Nephron progenitor cell (in vitro differentiated cells): ENCODE results near the gene MRPS6.

Experiments used
- DNase-seq: peaks from one replicate; pipeline ENCODE4 v3.0.0; 2021
- H3K27ac Mint-ChIP-seq: 2 replicates; pipeline ENCODE4 v1.8.0; 2021; ENCODE audit warnings: mild to moderate bottlenecking, moderate library complexity, mixed read lengths
- H3K27me3 Mint-ChIP-seq: 2 replicates; pipeline ENCODE4 v1.8.0; 2021; ENCODE audit warnings: mild to moderate bottlenecking, low read depth, mixed read lengths; ENCODE audit not compliant: poor library complexity
- H3K36me3 Mint-ChIP-seq: 2 replicates; pipeline ENCODE4 v1.8.0; 2021; ENCODE audit warnings: low read depth, mixed read lengths
- H3K4me1 Mint-ChIP-seq: 2 replicates; pipeline ENCODE4 v1.8.0; 2021; ENCODE audit warnings: mixed read lengths
- H3K4me3 Mint-ChIP-seq: 2 replicates; pipeline ENCODE4 v1.8.0; 2021; ENCODE audit warnings: mild to moderate bottlenecking, moderate library complexity, mixed read lengths
- H3K9me3 Mint-ChIP-seq: 2 replicates; pipeline ENCODE4 v1.8.0; 2021; ENCODE audit warnings: mild to moderate bottlenecking, moderate library complexity, mixed read lengths
- TF ChIP-seq, protein P1 (sequence below): fragments of 200-600 bp; sonication (generic); IDR thresholded peaks from 2 replicates; pipeline ENCODE4 v1.5.0; 2021; ENCODE audit warnings: antibody characterized with exemption

MRPS6 gene

DNA sequence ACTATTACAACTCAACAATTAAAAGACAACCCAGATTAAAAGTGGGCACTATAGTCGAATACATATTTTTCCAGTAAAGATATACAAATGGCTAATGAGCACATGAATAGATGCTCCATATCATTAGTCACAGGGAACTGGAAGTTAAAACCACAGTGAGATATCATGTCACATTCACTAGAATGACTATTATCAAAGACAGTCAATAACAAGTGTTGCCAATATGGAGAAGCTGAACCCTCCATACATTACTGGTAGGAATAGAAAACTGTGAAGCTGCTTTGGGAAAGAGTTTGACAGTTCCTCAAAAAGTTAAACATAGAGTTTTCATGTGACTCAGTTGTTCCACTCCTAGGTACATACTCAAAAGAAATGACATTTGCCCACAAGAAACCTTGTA is 30.6 kb upstream of the MRPS6 start:
- H3K4me1 Mint-ChIP-seq = peaks cover 16% of the 10 kb centered on the region
- H3K36me3 Mint-ChIP-seq = no peaks in the 10 kb centered on the region
- peaks cover 3% of the 10 kb centered on the region for H3K9me3 Mint-ChIP-seq
- H3K4me3 Mint-ChIP-seq = no peak overlapping the region
- TF ChIP-seq, protein P1, sequence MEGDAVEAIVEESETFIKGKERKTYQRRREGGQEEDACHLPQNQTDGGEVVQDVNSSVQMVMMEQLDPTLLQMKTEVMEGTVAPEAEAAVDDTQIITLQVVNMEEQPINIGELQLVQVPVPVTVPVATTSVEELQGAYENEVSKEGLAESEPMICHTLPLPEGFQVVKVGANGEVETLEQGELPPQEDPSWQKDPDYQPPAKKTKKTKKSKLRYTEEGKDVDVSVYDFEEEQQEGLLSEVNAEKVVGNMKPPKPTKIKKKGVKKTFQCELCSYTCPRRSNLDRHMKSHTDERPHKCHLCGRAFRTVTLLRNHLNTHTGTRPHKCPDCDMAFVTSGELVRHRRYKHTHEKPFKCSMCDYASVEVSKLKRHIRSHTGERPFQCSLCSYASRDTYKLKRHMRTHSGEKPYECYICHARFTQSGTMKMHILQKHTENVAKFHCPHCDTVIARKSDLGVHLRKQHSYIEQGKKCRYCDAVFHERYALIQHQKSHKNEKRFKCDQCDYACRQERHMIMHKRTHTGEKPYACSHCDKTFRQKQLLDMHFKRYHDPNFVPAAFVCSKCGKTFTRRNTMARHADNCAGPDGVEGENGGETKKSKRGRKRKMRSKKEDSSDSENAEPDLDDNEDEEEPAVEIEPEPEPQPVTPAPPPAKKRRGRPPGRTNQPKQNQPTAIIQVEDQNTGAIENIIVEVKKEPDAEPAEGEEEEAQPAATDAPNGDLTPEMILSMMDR = no peak
- no peaks in the 10 kb centered on the region for H3K27me3 Mint-ChIP-seq
- DNase-seq = no peak
- H3K27ac Mint-ChIP-seq = no peak overlapping the region

DNA sequence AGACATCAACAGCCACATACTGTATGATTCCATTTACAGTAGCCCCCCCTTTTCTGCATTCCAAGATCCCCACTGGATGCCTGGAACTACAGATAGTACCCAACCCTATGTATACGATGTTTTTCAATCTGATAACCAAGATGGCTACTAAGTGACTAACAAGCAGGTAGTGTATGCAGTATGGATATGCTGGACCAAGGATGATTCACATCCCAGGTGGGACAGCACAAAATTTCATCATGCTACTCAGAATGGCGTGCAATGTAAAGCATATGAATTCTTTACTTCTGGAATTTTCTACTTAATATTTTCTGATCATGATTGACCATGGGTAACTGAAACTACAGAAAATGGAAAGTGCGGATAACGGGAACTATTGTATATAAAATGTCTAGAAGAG is 30.0 kb upstream of the MRPS6 start:
- H3K4me3 Mint-ChIP-seq = no peak overlapping the region
- H3K27ac Mint-ChIP-seq = no peak overlapping the region

GRCh38 chr21:34046917-34047316 is 26.5 kb upstream of the MRPS6 start:
- peaks cover 21% of the 10 kb centered on the region for H3K9me3 Mint-ChIP-seq
- DNase-seq = no peak
- H3K36me3 Mint-ChIP-seq = no peaks in the 10 kb centered on the region
- H3K27me3 Mint-ChIP-seq = no peaks in the 10 kb centered on the region
- no peak overlapping the region for H3K4me3 Mint-ChIP-seq
- no peak overlapping the region for H3K27ac Mint-ChIP-seq
- TF ChIP-seq, protein P1 = no peak
- no peaks in the 10 kb centered on the region for H3K4me1 Mint-ChIP-seq

More for the DNA sequence above, 30.0 kb upstream of the MRPS6 start:
- no peaks in the 10 kb centered on the region for H3K36me3 Mint-ChIP-seq
- peaks cover 10% of the 10 kb centered on the region for H3K4me1 Mint-ChIP-seq
- H3K9me3 Mint-ChIP-seq = peaks cover 9% of the 10 kb centered on the region
- TF ChIP-seq, protein P1 = no peak
- no peaks in the 10 kb centered on the region for H3K27me3 Mint-ChIP-seq
- no peak for DNase-seq

DNA sequence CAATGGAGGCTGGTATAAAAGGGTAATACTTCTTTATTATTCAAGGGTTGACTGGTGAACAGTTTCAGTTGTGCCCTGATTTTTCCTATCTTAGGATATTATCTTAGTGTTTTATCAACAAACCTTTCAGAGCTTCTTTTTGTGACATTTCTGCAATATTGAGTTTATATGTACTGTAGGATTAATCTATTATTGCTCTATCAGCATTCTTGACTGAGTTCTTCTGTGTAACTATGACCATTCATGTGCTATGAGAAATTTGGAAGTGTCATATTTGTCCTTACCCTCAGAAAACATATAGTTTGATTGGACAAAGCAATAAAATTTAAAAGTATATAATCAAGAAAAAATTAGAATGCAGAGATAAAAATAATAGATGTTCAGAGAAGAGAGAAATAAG is 25.5 kb upstream of the MRPS6 start:
- TF ChIP-seq, protein P1 = no peak
- no peak for DNase-seq
- H3K4me1 Mint-ChIP-seq = no peaks in the 10 kb centered on the region
- peaks cover 21% of the 10 kb centered on the region for H3K9me3 Mint-ChIP-seq
- no peaks in the 10 kb centered on the region for H3K36me3 Mint-ChIP-seq
- H3K4me3 Mint-ChIP-seq = no peak overlapping the region
- no peak overlapping the region for H3K27ac Mint-ChIP-seq
- no peaks in the 10 kb centered on the region for H3K27me3 Mint-ChIP-seq

GRCh38 chr21:34052171-34052570 is 21.2 kb upstream of the MRPS6 start:
- no peak for DNase-seq
- peaks cover 21% of the 10 kb centered on the region for H3K9me3 Mint-ChIP-seq
- H3K4me1 Mint-ChIP-seq = peaks cover 16% of the 10 kb centered on the region
- no peaks in the 10 kb centered on the region for H3K36me3 Mint-ChIP-seq
- H3K27me3 Mint-ChIP-seq = no peaks in the 10 kb centered on the region
- no peak overlapping the region for H3K4me3 Mint-ChIP-seq
- no peak overlapping the region for H3K27ac Mint-ChIP-seq
- TF ChIP-seq, protein P1 = no peak

- peaks cover 2% of the 10 kb centered on the region for H3K9me3 Mint-ChIP-seq
- H3K4me1 Mint-ChIP-seq = peaks cover 16% of the 10 kb centered on the region
- TF ChIP-seq, protein P1 = no peak
- no peak overlapping the region for H3K4me3 Mint-ChIP-seq
- H3K27ac Mint-ChIP-seq = peak overlapping the region; percentile 29
- H3K27me3 Mint-ChIP-seq = no peaks in the 10 kb centered on the region
- H3K36me3 Mint-ChIP-seq = no peaks in the 10 kb centered on the region
- DNase-seq = no peak
Observed at GRCh38 chr21:34054259-34054658, 19.1 kb upstream of the MRPS6 start.
